Measurements from ENCODE around the gene ZNF256.

The ZNF256 gene

DNA sequence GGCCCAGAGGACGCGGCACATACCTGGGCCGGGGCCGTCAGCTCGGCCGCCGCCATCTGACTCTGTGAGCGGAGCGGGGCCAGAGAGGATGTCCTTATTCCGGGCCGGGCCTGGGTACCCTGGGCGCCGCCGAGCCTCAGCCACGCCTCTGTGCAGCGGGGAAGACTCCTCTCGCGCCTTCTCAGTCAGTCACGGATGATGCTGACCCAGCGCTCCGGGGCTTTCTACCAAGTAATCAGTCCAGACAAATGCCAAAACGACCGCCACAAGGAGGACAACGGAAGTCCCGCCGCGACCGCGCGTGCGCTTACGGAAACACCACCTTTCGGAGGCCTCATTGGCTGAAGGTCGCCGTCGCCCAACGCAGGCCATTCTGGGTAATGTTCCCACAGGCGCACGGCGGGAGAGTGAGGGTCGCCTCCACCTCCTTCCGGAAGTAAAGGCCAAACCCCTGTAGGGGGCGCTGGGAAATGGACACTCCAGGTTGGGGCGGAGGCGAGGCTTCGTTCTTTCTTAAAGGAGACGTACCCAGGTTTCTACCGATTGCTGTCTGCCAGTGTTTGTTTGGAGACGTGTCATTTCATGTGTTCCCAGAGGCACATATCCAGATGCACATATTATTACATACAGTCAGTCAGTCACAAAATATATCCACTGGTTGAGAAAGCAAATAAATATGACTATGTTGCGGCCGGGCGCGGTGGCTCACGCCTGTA lies at the start of gene ZNF256:
TSS of gene ZNF256 (minus strand) at position 288 of the 716 bp plus-strand sequence. CDS start at position 56, 232 bp downstream.
- DNase-seq = peak; percentile 98

- no peak for DNase-seq
Measured at GRCh38 chr19:57992841-57993240, 45.3 kb upstream of the ZNF256 start.

DNA sequence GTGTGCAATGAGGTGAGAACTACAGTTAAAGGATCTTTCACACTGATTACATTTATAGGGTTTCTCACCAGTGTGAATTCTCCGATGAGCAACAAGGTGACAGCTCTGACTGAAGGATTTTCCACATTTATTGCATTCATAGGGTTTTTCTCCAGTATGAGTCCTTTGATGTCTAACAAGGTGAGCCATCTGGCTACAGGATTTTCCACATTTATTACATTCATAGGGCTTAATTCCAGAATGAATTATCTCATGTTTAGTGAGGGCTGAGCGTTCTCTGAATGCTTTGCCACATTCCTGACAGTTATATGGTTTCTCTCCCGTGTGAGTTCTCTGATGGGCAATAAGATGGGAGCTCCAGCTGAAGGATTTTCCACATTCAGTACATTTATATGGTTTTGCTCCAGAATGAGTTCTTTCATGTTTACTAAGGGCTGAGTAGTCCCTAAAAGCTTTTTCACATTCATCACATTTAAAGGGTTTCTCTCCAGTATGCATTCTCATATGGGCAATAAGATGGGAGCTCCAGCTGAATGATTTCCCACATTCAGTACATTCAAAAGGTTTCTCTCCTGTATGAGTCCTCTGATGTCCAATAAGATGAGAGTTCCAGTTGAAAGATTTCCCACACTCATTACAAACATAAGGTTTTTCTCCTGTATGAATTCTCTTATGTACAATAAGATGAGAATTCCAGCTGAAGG lies 31.2 kb upstream of the ZNF256 start:
- no peak for DNase-seq

DNA sequence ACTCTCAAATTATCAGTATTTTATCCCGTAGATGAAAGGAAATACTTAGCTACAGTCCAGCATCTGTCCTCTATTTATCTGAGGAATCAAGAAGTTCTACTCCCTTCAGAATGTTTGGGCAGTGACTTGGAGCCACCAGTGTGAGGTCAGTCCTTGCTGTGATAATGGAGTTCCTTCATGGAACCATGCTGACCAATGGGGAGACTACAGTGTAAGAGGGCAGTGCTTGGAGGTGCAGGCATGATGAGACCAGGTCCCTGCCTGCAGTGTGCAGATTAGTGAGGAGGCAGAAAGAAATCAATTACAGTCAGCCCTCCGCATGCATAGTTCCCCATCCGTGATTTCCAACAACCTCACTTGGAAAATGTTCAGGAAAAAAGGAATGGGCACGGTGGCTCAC lies 26.9 kb upstream of the ZNF256 start, which contains the start of gene C19orf18:
TSS of gene C19orf18 (minus strand) at position 101 of the 400 bp plus-strand sequence. CDS start 102 bp downstream, outside the sequence.
- no peak for DNase-seq

- no peak for DNase-seq
Measured at GRCh38 chr19:57964761-57965160, 17.3 kb upstream of the ZNF256 start.

DNA sequence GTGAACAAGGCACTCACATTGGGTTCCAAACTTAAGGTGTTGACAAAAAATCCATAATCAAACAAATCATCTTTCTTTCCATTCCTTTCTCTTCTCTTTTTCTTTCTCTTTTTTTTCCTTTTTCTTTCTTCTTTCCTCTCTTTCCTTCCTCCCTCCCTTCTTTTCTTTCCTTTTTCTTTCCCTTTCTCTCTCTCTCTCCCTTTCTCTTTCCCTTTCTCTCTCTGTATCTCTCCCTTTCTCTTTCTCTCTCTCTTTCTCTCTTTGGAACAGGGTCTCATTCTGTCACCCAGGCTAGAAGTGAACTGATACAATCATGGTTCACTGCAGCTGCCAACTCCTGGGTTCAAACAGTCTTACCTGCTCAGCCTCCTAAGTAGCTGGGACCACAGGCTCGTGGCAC lies 14.3 kb upstream of the ZNF256 start:
- DNase-seq = no peak

DNA sequence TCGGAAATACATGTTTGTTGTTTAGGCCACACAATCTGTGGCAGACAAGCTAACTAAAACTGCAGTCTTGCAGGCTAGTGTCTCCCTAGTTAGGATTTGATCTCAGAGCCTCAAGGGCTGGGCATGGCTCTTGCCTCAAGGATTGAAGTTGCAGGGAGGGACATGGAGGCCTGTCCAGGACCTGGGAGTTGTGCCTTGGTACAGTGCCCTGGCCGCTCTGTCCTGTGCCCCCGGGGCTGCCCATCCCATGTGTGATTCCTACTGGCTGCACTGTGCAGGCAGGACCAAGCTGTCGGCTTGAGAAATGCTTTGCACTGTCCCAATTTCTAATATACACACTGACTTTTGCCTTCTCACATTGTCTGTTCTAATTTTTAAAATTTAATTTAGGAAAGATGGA lies 7.5 kb upstream of the ZNF256 start:
- DNase-seq = no peak

DNA sequence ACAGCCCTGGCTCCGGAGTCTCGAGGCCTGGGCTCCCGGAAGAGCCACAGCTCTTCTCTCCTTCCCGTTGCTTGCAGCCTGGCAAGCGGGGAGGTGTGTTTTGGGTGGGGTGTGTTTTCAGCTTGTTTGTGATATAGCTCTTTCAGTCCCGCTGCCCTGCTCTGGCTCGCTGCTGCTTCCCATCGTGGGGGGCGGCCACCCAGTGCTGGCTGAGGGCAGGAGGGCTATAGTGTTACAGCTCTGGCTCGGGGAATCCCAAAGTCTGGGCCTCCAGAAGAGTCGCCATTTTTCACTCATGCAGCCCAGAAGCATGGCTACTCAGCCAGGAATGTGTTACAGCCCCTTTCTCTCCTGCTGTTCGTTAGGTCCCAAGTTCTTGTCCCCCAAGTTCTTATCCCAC lies 2.2 kb upstream of the ZNF256 start:
- DNase-seq = no peak

- DNase-seq = no peak
Measured at GRCh38 chr19:57949296-57949695, 1.8 kb upstream of the ZNF256 start.

GRCh38 chr19:57947088-57947418 lies 453 bp downstream of the ZNF256 start:
- DNase-seq = no peak

DNA sequence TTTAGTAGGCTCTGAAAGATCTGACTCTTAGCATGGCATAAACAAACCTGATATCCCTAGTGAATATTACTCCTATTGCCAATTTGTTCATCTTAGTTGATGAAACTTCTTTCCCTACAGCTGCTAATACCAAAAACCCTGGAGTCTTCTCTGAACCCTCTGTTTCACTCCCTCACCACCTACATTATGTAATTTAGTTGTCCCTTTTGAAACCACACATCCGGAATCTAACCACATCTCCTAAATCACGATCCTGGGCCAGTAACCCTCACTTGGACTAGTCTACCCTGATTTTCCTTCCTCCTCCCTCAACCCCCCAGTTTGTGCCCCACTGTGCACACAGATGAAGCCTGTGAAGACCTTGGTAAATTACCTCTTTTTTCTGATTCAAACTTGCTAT lies 1.2 kb downstream of the ZNF256 start:
- DNase-seq = no peak

- no peak for DNase-seq
Measured at GRCh38 chr19:57941593-57941992, 5.9 kb downstream of the ZNF256 start.

GRCh38 chr19:57935731-57936130 lies 11.8 kb downstream of the ZNF256 start:
- DNase-seq = no peak

DNA sequence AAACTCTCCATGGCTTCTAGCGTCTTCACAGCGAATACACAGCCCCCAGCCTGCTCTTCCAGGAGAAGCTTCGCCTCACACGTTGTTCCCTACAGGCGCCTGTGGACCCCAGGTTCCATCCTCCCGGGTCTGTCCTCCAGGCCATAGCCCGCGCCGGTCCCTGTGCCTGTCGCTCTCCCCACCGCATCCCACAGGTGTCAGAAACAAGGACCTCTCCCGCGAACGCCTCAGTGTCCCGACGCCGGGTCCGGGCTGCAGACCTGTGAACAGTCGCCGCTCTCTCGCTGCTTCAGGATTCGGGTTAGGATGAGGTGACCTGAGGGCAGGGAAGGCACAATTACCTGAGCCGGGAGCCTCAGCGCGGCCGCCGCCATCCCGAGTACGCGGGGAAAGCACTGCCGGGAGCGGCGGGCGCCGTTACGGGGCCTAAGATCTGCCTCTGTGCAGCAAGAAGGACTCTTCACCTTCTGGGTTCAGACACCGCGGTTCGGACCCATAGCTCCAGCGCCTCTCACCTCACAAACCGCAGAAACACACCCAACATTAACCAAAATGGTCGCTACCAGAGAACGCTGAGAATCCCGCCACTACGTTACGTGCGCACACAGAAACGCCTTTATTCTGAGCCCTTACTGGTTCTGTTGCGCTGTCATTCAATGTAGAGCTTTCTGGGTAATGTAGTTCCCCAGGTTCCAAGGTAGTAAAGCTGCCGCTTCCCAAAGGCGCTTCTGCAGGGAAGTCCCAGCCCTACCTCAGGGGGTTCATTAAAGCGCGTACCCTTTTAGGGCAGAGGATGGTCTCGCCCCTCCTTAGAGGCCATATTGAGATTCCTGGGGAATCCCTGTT lies 12.5 kb downstream of the ZNF256 start, which contains the start of gene ZNF418:
TSS of gene ZNF418 (minus strand) at position 583 of the 846 bp plus-strand sequence. CDS start 1,580 bp downstream, outside the sequence.
- peak; percentile 36 for DNase-seq

GRCh38 chr19:57927587-57927986 lies 19.9 kb downstream of the ZNF256 start:
- no peak for DNase-seq

DNA sequence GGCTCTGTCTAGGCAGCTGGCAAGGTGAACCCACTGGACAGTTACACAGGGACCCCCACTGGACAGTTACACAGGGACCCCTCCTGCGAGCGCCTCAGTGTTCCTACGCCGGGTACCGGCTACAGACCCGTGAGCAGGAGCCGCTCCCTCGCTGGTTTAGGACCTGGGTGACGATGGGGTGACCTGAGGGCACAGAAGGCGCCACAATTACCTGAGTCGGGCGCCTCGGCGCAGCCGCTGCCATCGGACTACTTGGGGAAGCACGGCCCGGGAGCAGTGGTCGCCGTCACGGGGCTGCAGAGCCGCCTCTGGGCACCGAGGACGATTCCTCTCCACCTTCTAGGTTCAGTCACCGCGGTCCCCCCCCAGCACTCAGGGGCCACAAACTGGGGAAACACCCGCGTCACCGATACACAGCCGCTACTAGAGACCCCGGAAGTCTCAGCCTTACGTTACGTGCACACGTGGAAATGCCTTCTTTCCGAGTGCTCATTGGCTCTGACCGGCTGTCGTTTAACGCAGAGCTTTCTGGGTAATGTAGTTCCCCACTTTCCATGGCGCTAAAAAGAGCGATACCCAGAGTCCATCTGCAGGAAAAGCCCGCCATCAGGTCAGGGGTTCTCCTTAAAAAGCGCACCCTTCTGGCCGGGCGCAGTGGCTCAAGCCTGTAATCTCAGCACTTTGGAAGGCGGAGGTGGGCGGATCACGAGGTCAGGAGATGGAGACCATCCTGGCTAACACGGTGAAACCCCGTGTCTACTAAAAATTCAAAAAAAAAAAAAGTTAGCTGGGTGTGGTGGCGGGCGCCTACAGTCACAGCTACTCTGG lies 31.1 kb downstream of the ZNF256 start, which contains the start of gene ZNF417:
TSS of gene ZNF417 (minus strand) at position 425 of the 828 bp plus-strand sequence. CDS start at position 244, 181 bp downstream.
- DNase-seq = peak; percentile 96

DNA sequence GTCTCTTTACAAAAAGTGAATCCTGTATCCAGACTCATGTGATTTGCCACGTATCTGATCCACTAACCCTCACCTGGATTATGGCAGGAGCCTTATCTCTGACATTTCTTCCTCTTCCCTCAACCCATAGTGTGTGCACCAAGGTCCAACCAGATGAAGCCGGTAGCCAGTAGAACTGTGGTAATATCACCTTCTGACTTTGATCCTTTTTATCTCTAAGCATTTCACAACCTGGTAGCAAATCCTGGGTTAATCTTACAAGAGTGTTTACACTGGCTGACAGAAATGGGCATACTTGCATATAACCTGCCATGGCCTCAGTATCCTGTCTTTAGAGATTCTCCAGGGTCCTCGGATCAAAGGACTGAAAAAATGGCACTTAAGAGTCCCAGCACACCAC lies 33.0 kb downstream of the ZNF256 start:
- no peak for DNase-seq

DNA sequence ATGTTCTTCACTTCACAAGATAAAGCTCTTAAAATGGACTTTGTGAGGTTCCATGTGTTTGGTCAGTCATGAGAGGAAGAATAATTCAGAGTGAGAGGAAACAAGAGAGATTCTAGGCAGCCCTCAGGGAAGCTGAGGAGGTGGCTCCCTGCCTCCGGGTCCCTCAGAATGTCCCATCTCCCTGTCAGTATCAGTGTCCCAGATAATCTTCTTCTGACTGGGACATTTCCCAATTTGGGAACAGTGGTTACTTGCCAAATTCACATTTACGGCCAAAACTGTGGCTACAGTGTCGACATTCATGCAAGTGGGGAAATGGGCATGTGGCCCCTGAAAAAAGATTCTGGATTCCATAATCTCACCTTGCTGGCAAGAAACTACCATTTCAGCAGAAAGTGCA lies 40.1 kb downstream of the ZNF256 start:
- no peak for DNase-seq

- no peak for DNase-seq
Measured at GRCh38 chr19:57905258-57905657, 42.2 kb downstream of the ZNF256 start.

- no peak for DNase-seq
Measured at GRCh38 chr19:57903618-57904184, 43.8 kb downstream of the ZNF256 start.

DNA sequence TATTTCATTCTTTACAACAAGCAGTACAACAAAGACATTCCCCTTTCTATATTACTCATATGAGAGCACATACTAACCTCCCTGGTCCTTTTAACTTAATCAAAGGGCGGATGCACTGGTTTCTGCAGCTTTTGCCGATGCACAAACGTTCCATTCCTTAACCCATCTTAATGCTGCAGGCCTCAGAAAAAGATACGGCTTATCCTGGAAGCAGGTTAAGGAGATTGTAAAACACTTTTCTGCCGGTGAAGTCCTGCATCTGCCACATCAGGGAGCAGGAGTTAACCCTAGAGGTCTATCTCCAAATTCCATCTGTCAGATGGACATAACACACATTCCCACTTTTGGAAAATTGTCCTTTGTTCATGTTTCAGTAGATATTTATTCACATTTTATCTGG lies 47.2 kb downstream of the ZNF256 start:
- no peak for DNase-seq
